Panc1 (cell line): ENCODE data around the gene PPIA.

Experiments used
- CTCF ChIP-seq: fragments of 450-650 bp; IDR thresholded peaks from 2 replicates; pipeline ENCODE4 v1.5.1; 2017; ENCODE audit warnings: mild to moderate bottlenecking
- POLR2AphosphoS5 ChIP-seq: IDR thresholded peaks from 2 replicates; pipeline ENCODE4 v1.6.1; 2012; ENCODE audit warnings: mild to moderate bottlenecking, low read depth, low read length, moderate library complexity
- TCF7L2 ChIP-seq: IDR thresholded peaks from 2 replicates; pipeline ENCODE4 v1.6.1; 2011; ENCODE audit warnings: mild to moderate bottlenecking, low read depth, low read length, inconsistent platforms

DNA sequence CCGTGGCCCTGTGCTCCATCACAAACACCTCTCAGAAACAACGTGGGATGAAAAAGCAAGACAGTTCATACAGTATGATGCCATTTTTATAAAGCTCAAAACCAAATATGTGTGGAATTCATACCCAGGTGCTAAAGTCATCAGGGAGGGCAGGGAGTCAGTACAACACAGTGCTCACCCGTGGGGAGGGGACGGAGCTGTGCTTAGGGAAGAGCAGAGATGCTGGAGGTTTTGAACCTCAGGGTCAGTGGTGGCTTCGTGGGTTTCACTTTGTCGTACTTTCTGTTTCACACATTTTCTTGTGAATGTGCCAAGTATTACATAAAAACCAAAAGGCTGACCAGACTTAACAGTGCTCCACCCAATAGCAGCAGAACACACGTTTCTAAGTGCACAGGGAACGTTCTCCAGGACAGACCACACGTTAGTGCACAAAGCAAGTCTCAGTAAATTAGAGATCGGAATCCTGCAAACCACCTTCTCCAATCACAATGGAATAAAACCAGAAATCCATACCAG lies 26.6 kb upstream of the PPIA start:
- TF ChIP-seq CTCF: no peak
- no peak for TF ChIP-seq TCF7L2
- TF ChIP-seq POLR2AphosphoS5: no peak
